HUES48 (cell line): ENCODE measurements around the gene PPP1R16B.
A peak's percentile ranks its signal among the peaks of the same experiment; 100 is the strongest.
"Not testable (repeated sequence)": the region's sequence is repeated elsewhere in the genome, so short reads cannot be mapped to it uniquely, and the experiment has no call there.

Experiments
- H3K27ac ChIP-seq: one replicate; pipeline ENCODE4 v1.7.0; 2013; ENCODE audit warnings: low read depth, low read length, inconsistent platforms
- H3K27me3 ChIP-seq: 2 replicates; pipeline ENCODE4 v1.6.1; 2013; ENCODE audit warnings: mild to moderate bottlenecking, low read length; ENCODE audit not compliant: control insufficient read depth, insufficient read depth
- H3K36me3 ChIP-seq: 2 replicates; pipeline ENCODE4 v1.6.1; 2013; ENCODE audit warnings: low read length; ENCODE audit not compliant: control insufficient read depth, insufficient read depth
- H3K4me1 ChIP-seq: 2 replicates; pipeline ENCODE4 v1.6.1; 2013; ENCODE audit warnings: mild to moderate bottlenecking, low read length; ENCODE audit not compliant: control insufficient read depth, insufficient read depth
- H3K4me3 ChIP-seq: 2 replicates; pipeline ENCODE4 v1.5.1; 2013; ENCODE audit warnings: mild to moderate bottlenecking, low read depth, low read length
- H3K9ac ChIP-seq: 2 replicates; pipeline ENCODE4 v1.6.1; 2013; ENCODE audit warnings: mild to moderate bottlenecking, low read depth, low read length, moderate library complexity
- H3K9me3 ChIP-seq: 2 replicates; pipeline ENCODE4 v1.6.1; 2013; ENCODE audit warnings: low read length; ENCODE audit not compliant: control insufficient read depth, insufficient read depth

PPP1R16B gene

DNA sequence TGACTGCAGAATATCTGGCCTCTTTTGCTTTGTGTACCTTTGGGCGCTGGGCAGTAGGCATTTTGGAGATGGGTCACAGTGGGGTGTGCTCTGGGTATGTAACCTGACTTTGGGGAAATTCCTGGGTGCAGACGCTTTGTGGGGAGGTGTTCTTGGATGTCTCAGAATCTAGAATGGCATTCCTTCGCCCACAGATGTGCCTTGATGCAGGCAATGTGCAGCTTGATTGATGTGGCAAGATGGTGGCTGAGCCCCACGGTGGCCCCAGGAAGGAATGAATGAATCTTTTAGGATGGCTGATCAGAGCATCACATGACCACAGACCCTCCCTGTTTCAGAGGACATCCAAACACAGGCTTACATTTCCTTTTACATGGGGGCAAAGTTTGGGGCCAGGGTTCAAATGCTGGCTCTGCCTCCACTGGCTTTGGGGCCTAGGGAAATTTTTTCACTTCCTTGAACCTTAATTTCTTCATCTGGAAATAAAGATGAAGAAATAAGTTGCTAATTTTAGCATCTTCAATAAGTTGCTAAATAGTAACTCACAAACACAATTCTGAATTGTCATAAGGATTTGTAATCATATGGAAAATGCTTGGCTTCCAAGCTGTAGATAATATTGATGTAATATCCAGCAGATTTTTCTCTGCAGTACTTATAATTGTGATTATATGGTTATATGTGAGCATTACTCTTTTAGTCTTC, 5.6 kb downstream of the PPP1R16B start:
- Histone ChIP-seq H3K27ac (no peak overlapping the region), H3K27me3 (peaks cover 17% of the 10 kb centered on the region), H3K9ac (no peak overlapping the region), H3K4me3 (no peak overlapping the region), H3K36me3 (no peaks in the 10 kb centered on the region), H3K4me1 (peaks cover 5% of the 10 kb centered on the region; the same call in 1 of the 2 replicates), H3K9me3 (no peaks in the 10 kb centered on the region)

DNA sequence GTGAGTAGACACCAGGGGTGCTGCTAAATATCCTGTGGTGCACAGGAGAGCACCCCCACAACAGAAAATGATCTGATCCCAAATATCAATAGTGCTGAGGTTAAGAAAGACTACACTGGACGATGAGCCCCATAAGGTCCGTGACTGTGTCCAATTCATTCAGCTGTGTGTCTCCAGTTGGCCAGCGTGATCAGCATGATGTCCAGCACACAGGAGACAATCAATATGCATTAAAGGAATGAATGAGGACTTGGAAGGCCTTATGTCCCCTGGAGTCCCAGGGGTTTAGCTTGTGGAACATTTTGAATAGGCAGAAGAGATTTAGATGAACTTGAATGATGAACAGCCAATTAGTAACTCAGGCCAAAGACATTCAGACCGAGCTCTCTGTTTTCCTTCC, 6.3 kb downstream of the PPP1R16B start:
- Histone ChIP-seq H3K9ac (no peak overlapping the region), H3K4me1 (peaks cover 5% of the 10 kb centered on the region; the same call in 1 of the 2 replicates), H3K27ac (no peak overlapping the region), H3K9me3 (no peaks in the 10 kb centered on the region), H3K4me3 (no peak overlapping the region), H3K27me3 (peaks cover 15% of the 10 kb centered on the region), H3K36me3 (no peaks in the 10 kb centered on the region)

DNA sequence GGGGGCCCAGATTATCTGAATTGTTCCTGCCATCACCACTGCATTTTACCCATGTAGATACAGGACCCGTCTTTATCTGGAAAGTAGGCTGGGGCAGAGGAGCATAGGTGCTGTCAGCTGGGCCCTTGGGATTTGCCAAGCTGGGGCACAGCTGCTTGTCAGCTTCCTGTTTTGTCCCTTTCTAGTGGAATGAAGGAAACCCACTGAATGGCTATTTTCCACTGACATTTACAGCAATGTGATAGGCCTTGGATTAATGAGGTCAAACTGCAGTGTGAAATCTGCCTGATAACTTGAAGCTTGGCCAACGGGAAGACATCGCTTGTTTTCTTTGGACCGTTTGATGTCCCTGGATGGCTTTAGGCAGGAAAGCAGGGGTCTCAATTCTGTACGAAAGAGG, 6.7 kb downstream of the PPP1R16B start:
- no peak overlapping the region for H3K4me3 ChIP-seq
- H3K27ac ChIP-seq: no peak overlapping the region
- H3K4me1 ChIP-seq: peaks cover 2% of the 10 kb centered on the region; the same call in 1 of the 2 replicates
- no peaks in the 10 kb centered on the region for H3K36me3 ChIP-seq
- no peaks in the 10 kb centered on the region for H3K9me3 ChIP-seq
- H3K27me3 ChIP-seq: peaks cover 11% of the 10 kb centered on the region
- H3K9ac ChIP-seq: no peak overlapping the region

DNA sequence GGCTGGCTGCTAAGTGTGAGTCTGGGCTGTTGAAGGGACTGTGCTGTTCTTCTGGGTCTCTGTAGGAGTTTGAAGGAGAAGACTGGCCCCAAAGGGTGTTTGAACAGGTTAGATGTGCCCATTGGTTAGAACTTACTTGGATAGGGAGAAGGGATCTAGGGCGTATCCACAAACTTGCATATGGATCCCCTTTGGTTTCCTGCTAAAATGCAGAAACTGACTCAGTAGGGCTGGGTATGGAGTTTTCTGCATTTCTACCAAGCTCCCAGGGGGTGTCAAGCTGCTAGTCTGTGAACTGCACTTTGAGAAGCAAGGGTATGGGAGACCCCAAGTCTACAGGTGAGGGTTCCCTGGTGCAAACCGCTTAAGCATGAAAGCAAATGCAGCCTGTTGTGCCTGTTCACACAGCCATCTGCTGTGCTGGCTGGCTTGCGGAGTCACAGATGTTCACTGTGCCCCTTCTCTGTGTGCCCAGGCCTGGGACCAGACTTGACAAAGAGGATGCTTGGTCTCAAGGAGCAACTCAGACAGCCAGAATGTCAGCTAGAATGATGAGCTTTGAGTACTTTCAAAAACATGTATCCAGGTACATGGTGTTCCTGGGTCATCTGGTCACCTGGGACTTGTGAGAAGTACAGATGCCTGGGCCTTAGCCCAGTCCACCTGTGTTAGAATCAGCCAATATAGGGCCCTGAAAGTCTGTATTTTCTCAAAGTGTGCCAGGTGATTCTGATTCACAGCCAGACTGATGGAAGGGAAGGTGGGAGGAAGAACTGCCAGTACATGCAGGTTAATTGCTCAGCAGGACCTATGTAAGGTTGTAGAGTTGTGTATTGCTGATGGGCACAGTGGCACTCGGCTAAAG, 7.4 kb downstream of the PPP1R16B start:
- no peak overlapping the region for H3K4me3 ChIP-seq
- no peak overlapping the region for H3K27ac ChIP-seq
- no peaks in the 10 kb centered on the region for H3K36me3 ChIP-seq
- peaks cover 4% of the 10 kb centered on the region for H3K27me3 ChIP-seq
- H3K4me1 ChIP-seq: peaks cover under 1% of the 10 kb centered on the region; the same call in 1 of the 2 replicates
- no peaks in the 10 kb centered on the region for H3K9me3 ChIP-seq
- H3K9ac ChIP-seq: no peak overlapping the region

DNA sequence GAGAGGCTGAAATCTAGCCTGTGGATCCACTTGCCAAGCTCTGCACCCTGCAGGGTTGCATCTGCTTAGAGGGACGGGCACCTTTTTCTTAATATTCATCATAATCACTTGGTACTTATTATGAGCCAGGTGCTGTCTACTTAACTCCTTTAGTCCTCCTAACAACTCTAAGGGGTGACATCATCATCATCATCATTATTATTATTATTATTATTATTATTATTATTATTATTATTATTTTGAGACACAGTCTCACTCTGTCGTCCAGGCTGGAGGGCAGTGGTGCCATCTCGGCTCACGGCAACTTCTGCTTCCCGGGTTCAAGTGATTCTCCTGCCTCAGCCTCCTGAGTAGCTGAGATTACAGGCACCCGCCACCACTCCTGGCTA, 8.1 kb downstream of the PPP1R16B start:
- H3K27me3 ChIP-seq, H3K27ac ChIP-seq, H3K9me3 ChIP-seq, H3K4me1 ChIP-seq, H3K36me3 ChIP-seq, H3K4me3 ChIP-seq, H3K9ac ChIP-seq: not testable (repeated sequence)

DNA sequence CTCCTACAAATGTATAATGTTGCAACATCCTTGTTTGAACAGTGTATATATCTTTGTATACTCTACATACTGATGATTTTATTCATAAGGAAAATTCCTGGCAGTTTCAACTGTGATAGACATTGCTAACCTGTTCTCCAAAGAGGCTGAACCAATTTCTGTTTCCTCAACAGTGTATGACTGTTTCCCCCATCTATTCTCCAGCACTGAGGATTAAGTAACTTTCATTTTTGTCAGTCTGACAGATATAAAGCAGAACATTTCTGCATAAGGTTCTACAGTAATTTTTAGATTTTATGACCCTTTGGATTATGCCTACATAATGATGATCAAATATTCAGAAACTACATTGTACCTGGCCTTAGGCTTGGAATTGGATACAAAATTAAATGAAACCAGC, 9.9 kb downstream of the PPP1R16B start:
- Histone ChIP-seq H3K9me3 (no peaks in the 10 kb centered on the region), H3K27ac (no peak overlapping the region), H3K4me3 (no peak overlapping the region), H3K27me3 (no peaks in the 10 kb centered on the region), H3K9ac (no peak overlapping the region), H3K36me3 (no peaks in the 10 kb centered on the region), H3K4me1 (peaks cover 5% of the 10 kb centered on the region)

DNA sequence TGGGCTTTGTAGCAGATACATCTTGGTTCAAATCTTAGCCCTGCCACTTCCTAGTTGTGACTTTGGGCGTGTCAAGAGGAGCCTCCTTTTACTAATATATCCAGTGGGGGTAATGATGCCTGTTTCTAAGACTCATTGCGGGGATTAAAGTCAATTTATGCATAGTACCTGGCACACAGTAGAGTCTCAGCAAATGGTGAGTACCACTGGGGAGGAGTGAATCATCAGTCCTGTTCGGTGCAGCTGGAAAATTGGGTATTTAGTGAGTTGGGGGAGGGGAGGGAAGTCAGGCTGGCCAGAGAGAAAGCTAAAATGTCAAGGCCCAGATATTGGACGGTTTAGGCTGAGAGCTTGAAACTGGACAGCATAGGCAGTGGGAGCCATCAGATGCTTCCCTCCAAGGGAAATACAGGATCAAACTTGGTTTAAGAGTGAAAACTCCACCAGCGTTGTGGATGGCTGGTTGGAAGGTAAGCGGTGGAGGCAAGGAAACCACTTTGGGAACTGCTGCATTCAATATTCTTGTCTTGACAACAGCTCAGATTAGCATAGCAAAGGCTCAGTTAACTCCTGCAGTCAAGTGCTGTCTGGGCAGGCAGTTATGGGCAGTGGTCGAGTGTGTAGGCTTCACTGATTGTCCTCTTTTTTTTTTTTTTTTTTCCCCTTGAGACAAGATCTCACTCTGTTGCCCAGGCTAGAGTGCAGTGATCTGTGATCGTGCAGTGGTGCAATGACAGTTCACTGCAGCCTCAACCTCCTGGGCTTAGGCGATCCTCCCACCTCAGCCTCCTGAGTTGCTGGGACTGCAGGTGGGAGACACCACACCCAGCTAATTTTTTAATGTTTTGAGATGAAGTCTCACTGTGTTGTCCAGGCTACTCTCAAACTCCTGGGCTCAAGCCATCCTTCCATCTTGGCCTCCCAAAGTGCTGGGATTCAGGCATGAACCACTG, 12.9 kb downstream of the PPP1R16B start:
- peak overlapping the region; percentile 30; the same call in 1 of the 2 replicates for H3K4me3 ChIP-seq
- no peak overlapping the region for H3K9ac ChIP-seq
- H3K9me3 ChIP-seq: no peaks in the 10 kb centered on the region
- H3K4me1 ChIP-seq: peaks cover 5% of the 10 kb centered on the region
- no peaks in the 10 kb centered on the region for H3K27me3 ChIP-seq
- H3K27ac ChIP-seq: peak overlapping the region; percentile 46
- no peaks in the 10 kb centered on the region for H3K36me3 ChIP-seq

DNA sequence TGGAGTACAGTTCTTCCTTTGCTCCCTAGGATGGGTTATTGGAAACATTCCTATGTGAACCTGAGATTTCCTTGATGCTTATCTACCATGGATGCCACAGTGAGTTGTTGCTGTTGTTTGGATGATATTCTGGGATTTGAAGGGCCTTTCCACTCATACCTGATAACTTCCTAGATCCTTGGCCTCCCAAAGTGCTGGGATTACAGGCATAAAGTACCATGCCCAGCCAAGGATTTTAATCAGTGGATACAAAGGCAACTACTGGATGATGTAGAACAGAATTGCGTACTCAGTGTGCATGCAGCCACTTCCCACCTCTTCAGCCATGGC, 20.0 kb downstream of the PPP1R16B start:
- no peak overlapping the region for H3K9ac ChIP-seq
- H3K9me3 ChIP-seq: no peaks in the 10 kb centered on the region
- H3K27me3 ChIP-seq: no peaks in the 10 kb centered on the region
- no peak overlapping the region for H3K4me3 ChIP-seq
- H3K4me1 ChIP-seq: peaks cover 20% of the 10 kb centered on the region
- peak overlapping the region; percentile 39 for H3K27ac ChIP-seq
- H3K36me3 ChIP-seq: no peaks in the 10 kb centered on the region

DNA sequence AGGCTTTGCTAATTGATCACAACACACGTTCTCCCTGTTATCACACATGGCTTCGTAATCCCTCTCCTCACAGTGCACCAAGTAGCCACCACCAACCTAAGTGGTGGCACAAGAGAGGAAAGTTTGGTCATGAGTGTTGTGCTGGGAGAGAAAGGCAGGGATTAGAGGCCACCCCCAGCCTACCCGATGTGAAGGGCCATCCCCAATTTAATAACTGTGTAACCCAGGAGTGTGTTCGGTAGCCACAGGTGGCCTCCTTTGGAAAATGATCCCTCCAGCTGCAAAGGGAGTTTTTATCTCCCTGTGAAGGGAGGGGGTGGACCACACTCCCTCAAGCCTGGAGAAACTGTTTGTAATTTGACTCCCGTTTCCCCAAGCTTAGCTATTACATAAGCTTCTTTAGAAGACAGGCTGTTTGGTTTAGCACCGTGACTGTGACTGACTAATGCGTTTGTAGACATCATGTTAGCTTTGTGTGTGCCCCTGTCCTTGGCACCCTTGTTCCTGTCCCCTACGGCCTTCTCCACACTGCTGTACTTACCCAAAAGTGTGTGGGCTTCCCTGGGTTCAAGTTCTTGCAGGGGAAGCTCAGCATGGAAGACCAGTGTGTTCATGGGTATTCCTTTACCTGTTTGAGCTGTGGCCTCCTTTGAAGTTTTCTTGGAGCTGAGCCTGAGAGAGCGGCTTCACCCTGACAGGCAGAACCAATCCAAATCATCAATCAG, 20.6 kb downstream of the PPP1R16B start:
- H3K27me3 ChIP-seq: no peaks in the 10 kb centered on the region
- H3K4me1 ChIP-seq: peaks cover 20% of the 10 kb centered on the region
- no peak overlapping the region for H3K4me3 ChIP-seq
- H3K9me3 ChIP-seq: no peaks in the 10 kb centered on the region
- H3K27ac ChIP-seq: peak overlapping the region; percentile 39
- H3K9ac ChIP-seq: no peak overlapping the region
- H3K36me3 ChIP-seq: no peaks in the 10 kb centered on the region

DNA sequence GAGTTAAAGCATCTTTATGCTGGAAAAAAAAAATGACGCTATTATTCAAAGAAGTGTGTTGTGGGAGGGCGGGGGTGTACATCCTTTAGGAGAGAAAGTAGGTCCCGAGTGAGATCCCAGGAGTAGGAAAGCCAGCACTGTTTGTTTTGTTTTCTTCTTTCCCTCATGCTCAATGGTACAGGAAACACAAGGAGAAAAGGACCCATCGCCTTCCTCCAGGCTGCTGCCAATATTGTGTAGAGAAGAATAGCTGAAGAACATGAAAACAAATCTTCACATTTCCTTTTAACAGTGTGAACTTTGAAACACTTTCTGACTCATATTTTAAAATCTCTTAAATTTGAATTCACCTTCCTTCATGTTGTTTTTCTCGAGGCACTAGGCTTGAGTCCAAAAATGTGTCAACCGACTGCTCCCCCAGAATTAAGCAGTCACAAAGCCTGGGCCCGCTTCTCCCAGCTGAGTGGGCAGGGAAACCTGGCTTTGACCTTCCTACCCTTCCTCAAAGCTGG, 22.3 kb downstream of the PPP1R16B start:
- H3K4me3 ChIP-seq: no peak overlapping the region
- no peak overlapping the region for H3K9ac ChIP-seq
- H3K27me3 ChIP-seq: no peaks in the 10 kb centered on the region
- H3K4me1 ChIP-seq: peaks cover 20% of the 10 kb centered on the region
- no peak overlapping the region for H3K27ac ChIP-seq
- H3K36me3 ChIP-seq: no peaks in the 10 kb centered on the region
- no peaks in the 10 kb centered on the region for H3K9me3 ChIP-seq
